Colonic mucosa (tissue), 4 donors: ENCODE results near the gene HHAT. TPM values are rescaled to one million over a fixed set of nuclear protein-coding genes. Genes with fewer than 3 reads are reported as not detected.
A peak's percentile ranks its signal among the peaks of the same experiment; 100 is the strongest.

Experiments used
- DNase-seq: peaks from one replicate; pipeline ENCODE4 v3.0.0-alpha.2; 2020
- H3K27ac ChIP-seq: fragments of 200-600 bp; one replicate; pipeline ENCODE4 v1.8.0; 2021
- H3K27me3 ChIP-seq: fragments of 200-600 bp; one replicate; pipeline ENCODE4 v1.8.0; 2021
- H3K36me3 ChIP-seq: fragments of 200-600 bp; one replicate; pipeline ENCODE4 v1.8.0; 2021
- H3K4me1 ChIP-seq: fragments of 200-600 bp; one replicate; pipeline ENCODE4 v1.8.0; 2021; ENCODE audit warnings: mild to moderate bottlenecking
- H3K4me3 ChIP-seq: fragments of 200-600 bp; one replicate; pipeline ENCODE4 v1.8.0; 2021
- H3K9ac ChIP-seq, 2 donors: one replicate each; pipeline ENCODE4 v1.7.0; 2013; ENCODE audit warnings: control low read depth in 2 of 2, low read depth in 2 of 2, low read length in 2 of 2
- H3K9me3 ChIP-seq: fragments of 200-600 bp; one replicate; pipeline ENCODE4 v1.8.0; 2021
- intact Hi-C: fragments of 100-400 bp; cut with DNase I; formaldehyde crosslinking; loops from one replicate; pipeline ENCODE4 v1.14.1; 2022
- total RNA-seq, 2 donors: library from RNA; stranded (reverse); fragmentation: NEBNext Ultra II Directional in 1 of 2; extraction: Animal tissue kit (Norgen Biotek cat#: 25700) in 1 of 2; gene quantifications; one replicate each; pipeline ENCODE4 v1.2.1, GENCODE V29; 2021
- TF ChIP-seq, protein P1 (sequence below): fragments of 200-600 bp; IDR thresholded peaks from one replicate; pipeline ENCODE4 v1.8.0; 2022; ENCODE audit warnings: antibody characterized with exemption, mild to moderate bottlenecking
- donor health status: healthy.
- donor health status: DM: no; HTN: no; CAD: no.
- donor health status: DM: no; HTN: no; CAD: no.

The HHAT gene
- total RNA-seq = 1 to 10 TPM; 3.2 to 4.9 TPM

DNA sequence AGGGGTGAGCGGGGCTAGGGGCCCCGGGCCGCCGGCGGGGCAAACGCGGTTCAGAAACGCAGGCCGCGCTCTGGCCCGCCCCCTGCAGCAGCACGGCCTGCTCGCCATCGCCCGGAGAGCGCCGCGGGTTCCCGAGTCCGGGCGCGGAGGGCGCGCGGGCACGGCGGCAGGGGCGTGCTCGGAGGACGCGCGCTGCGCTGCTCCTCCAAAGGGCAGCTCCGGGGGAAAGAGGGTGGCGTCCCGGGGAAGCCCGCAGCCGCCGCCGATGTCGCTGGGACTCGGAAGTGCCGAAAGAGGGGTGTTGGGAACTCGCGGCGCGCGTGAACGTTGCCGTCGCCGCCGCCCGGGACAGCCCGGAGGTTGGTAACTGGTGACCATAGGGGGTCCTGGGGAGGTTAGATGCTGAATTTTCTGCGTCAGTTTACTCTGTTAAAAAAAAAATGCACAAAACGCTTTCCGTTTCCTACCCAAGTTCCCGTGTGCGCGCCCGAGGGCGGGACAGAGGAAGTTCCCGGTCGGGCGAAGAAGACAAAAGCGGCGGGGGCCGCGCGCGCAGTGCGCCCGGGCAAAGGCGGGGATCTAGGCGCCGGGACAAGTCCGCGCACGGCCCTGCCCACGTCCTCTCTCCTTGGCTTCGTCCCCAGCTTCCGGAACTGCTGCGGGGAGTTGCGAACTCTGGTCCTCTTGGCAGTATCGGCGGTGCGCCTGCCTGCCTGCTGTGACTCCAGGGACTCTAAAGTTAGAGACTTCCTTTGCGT, at the start of gene HHAT:
TSS of gene HHAT (plus strand) at position 157 of the 758 bp plus-strand sequence. CDS start 20,074 bp downstream, outside the sequence.
- no peaks in the 10 kb centered on the region for H3K36me3 ChIP-seq
- TF ChIP-seq, protein P1, sequence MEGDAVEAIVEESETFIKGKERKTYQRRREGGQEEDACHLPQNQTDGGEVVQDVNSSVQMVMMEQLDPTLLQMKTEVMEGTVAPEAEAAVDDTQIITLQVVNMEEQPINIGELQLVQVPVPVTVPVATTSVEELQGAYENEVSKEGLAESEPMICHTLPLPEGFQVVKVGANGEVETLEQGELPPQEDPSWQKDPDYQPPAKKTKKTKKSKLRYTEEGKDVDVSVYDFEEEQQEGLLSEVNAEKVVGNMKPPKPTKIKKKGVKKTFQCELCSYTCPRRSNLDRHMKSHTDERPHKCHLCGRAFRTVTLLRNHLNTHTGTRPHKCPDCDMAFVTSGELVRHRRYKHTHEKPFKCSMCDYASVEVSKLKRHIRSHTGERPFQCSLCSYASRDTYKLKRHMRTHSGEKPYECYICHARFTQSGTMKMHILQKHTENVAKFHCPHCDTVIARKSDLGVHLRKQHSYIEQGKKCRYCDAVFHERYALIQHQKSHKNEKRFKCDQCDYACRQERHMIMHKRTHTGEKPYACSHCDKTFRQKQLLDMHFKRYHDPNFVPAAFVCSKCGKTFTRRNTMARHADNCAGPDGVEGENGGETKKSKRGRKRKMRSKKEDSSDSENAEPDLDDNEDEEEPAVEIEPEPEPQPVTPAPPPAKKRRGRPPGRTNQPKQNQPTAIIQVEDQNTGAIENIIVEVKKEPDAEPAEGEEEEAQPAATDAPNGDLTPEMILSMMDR = no peak
- intact Hi-C loops = no loop called here
- peak within 1 kb of the TSS; percentile 71 for H3K4me3 ChIP-seq
- H3K9ac ChIP-seq = peak within 1 kb of the TSS; percentile 70 to 89
- no peaks in the 10 kb centered on the region for H3K4me1 ChIP-seq
- no peaks in the 10 kb centered on the region for H3K9me3 ChIP-seq
- H3K27ac ChIP-seq = peak within 1 kb of the TSS; percentile 92
- H3K27me3 ChIP-seq = no peaks in the 10 kb centered on the region
- peak; percentile 82 for DNase-seq

DNA sequence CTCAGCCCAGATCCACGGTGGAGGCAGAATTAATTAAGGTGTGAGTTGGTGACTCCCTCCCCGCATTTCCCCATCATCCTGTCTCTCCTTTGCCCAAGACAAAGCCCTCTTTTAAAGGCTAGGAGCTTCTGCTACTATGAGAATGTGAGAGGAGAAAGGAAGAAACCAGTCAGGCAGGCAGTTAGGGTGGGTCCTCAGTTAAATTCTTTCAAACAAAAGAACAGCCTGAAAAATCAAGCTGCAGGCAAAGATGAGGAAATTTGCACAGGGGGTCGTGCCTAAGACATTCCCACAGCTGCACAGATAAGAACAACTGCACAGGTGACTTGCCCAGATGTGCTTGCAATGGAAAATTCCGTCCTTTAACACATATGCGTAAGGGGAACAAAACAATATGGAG, 48.5 kb upstream of the HHAT start:
- no peak for DNase-seq
- no peaks in the 10 kb centered on the region for H3K9me3 ChIP-seq
- intact Hi-C loops = no loop called here

DNA sequence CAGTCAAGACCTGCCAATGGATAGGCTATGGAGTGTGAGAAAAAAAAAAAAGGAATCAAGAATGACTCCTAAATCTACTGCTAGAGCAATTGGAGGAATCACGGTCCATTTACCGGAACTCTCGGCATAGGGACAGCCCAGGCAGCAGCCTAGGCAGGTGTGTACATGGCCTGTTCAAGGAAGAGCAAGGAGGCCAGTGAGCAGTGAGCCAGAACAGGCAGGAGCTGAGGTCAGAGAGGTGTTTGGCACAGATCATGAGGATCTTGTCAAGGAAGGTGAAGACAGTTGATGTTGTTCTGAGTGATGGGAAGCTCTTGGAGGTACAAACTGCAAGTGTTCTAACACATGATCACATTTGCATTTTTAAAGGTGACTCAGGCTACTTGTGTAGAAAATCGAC, 40.6 kb upstream of the HHAT start:
- intact Hi-C loops = no loop called here
- TF ChIP-seq, protein P1 = no peak
- no peak overlapping the region for H3K4me3 ChIP-seq
- no peak overlapping the region for H3K9ac ChIP-seq
- H3K36me3 ChIP-seq = no peaks in the 10 kb centered on the region
- no peaks in the 10 kb centered on the region for H3K9me3 ChIP-seq
- H3K27ac ChIP-seq = no peak overlapping the region
- no peaks in the 10 kb centered on the region for H3K27me3 ChIP-seq
- no peaks in the 10 kb centered on the region for H3K4me1 ChIP-seq
- DNase-seq = no peak

More for the DNA sequence above, 48.5 kb upstream of the HHAT start:
- Histone ChIP-seq H3K36me3 (no peaks in the 10 kb centered on the region), H3K27me3 (no peaks in the 10 kb centered on the region), H3K4me1 (no peaks in the 10 kb centered on the region), H3K9ac (no peak overlapping the region), H3K27ac (no peak overlapping the region), H3K4me3 (no peak overlapping the region)
- TF ChIP-seq, protein P1 = no peak

DNA sequence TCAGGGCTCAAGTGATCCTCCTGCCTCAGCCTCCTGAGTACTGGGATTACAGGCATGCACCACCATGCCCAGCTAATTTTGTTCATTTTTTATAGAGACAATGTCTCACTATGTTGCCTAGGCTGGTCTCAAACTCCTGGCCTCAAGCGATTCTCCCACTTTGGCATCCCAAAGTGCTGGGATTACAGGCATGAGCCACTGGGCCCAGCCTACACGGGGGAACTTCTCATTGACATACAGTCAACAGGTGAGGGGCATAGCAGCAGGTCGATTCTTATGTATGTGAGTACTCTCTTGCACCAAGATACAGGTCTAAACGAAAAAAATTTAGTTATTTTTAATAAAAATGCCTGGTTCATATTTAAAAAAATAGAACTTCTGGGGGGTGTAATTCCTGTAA, 39.5 kb upstream of the HHAT start:
- TF ChIP-seq, protein P1 = no peak
- no peak overlapping the region for H3K9ac ChIP-seq
- H3K27me3 ChIP-seq = no peaks in the 10 kb centered on the region
- no peaks in the 10 kb centered on the region for H3K4me1 ChIP-seq
- no peak overlapping the region for H3K4me3 ChIP-seq
- no peak overlapping the region for H3K27ac ChIP-seq
- H3K9me3 ChIP-seq = no peaks in the 10 kb centered on the region
- H3K36me3 ChIP-seq = no peaks in the 10 kb centered on the region
- DNase-seq = no peak
- intact Hi-C loops = no loop called here

DNA sequence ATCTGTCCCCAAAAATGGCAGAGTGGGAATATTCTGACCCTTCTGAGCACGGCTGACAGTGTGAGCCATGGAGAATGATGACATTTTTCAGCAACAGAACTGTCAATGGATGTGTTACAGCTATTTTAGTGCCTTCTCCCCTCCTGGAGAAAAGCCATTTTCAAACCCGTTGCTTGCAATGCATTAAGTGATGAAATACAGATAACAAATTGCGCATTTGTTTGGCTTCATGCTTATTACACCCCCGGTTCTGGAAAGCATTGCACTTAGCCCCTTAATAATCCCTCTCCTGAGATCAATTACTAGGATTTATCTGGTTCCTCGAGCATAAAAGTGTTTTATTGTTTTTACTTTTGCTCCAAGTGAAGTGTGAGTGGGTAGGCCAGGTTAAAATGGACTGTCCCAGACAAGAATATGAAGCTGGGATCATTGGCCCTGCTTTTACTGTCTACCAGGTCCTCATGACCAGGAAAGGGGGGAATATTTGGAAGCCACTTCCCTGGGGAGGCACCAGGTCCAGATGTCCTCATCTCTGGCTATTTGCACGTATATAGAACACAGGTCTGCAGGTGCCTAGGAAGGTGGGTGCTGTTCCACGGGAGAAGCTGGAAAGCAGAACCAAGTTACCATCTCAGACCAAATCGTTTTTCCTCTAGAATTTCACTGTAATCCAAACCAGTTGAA, 37.5 kb upstream of the HHAT start:
- intact Hi-C loops = loop anchor here (5.0 kb wide), 1 partner anchor 54 kb away; no protein-coding TSS in a partner anchor
- H3K27ac ChIP-seq = no peak overlapping the region
- no peaks in the 10 kb centered on the region for H3K9me3 ChIP-seq

More for the DNA sequence above, 37.5 kb upstream of the HHAT start:
- Histone ChIP-seq H3K9ac (no peak overlapping the region), H3K36me3 (no peaks in the 10 kb centered on the region), H3K4me3 (no peak overlapping the region), H3K27me3 (no peaks in the 10 kb centered on the region), H3K4me1 (no peaks in the 10 kb centered on the region)
- TF ChIP-seq, protein P1 = no peak
- no peak for DNase-seq
